WI38 (cell line): ENCODE results near the gene YOD1.

Experiments used
- H3K4me3 ChIP-seq: 2 replicates; pipeline ENCODE4 v1.5.1; 2011; ENCODE audit warnings: low read depth, mild to moderate bottlenecking, control low read depth, low read length
- CTCF ChIP-seq: IDR thresholded peaks from 2 replicates; pipeline ENCODE4 v1.5.1; 2012; ENCODE audit warnings: low read depth, mild to moderate bottlenecking, control low read depth, low read length

The YOD1 gene

GRCh38 chr1:207020065-207020708, 30.8 kb downstream of the YOD1 start:
- H3K4me3 ChIP-seq = no peak overlapping the region
- TF ChIP-seq CTCF = no peak

- TF ChIP-seq CTCF = no peak
- no peak overlapping the region for H3K4me3 ChIP-seq
Observed at GRCh38 chr1:207019661-207020060, 31.3 kb downstream of the YOD1 start.

- H3K4me3 ChIP-seq = no peak overlapping the region
- TF ChIP-seq CTCF = no peak
Observed at GRCh38 chr1:207019161-207019560, 31.8 kb downstream of the YOD1 start.

GRCh38 chr1:207018707-207019106, 32.3 kb downstream of the YOD1 start:
- no peak overlapping the region for H3K4me3 ChIP-seq
- TF ChIP-seq CTCF = no peak

- H3K4me3 ChIP-seq = no peak overlapping the region
- no peak for TF ChIP-seq CTCF
Observed at GRCh38 chr1:207017615-207018559, 33.1 kb downstream of the YOD1 start.

GRCh38 chr1:207015791-207016190, 35.2 kb downstream of the YOD1 start:
- no peak for TF ChIP-seq CTCF
- no peak overlapping the region for H3K4me3 ChIP-seq

GRCh38 chr1:207014728-207015127, 36.3 kb downstream of the YOD1 start:
- no peak overlapping the region for H3K4me3 ChIP-seq
- TF ChIP-seq CTCF = no peak
